Stimulated activated CD4-positive, alpha-beta T cell treated with anti-CD3 and anti-CD28 coated beads, Interleukin-15, amount 100 ng/mL, for 1 hour (primary cell): ENCODE results near the gene EVPL.

Source experiments
- DNase-seq, 2 donors: peaks; one replicate each; pipeline ENCODE4 v3.0.0-alpha.2; 2020; ENCODE audit warnings: low read depth in 1 of 2, low spot score in 1 of 2

The EVPL gene

GRCh38 chr17:76018801-76019200 is 8.3 kb downstream of the EVPL start:
- no peak for DNase-seq

- DNase-seq, result no peak
Observed at GRCh38 chr17:76018340-76018680, 8.8 kb downstream of the EVPL start.

- no peak for DNase-seq
Observed at GRCh38 chr17:76017481-76018339, 9.4 kb downstream of the EVPL start.

- no peak for DNase-seq
Observed at GRCh38 chr17:76014925-76015261, 12.2 kb downstream of the EVPL start.

GRCh38 chr17:76014100-76014924 is 12.8 kb downstream of the EVPL start:
- peak; percentile 48 to 60 for DNase-seq

GRCh38 chr17:76013377-76013932 is 13.7 kb downstream of the EVPL start:
- DNase-seq, result no peak

- no peak for DNase-seq
Observed at GRCh38 chr17:76011951-76012350, 15.2 kb downstream of the EVPL start.

- DNase-seq, result no peak
Observed at GRCh38 chr17:76009969-76010661, 17.0 kb downstream of the EVPL start.

- no peak for DNase-seq
Observed at GRCh38 chr17:76009447-76009846, 17.7 kb downstream of the EVPL start.

- DNase-seq, result no peak
Observed at GRCh38 chr17:76008630-76009425, 18.3 kb downstream of the EVPL start.

GRCh38 chr17:76008208-76008607 is 18.9 kb downstream of the EVPL start:
- no peak for DNase-seq

GRCh38 chr17:76007850-76008165 is 19.3 kb downstream of the EVPL start:
- no peak for DNase-seq

- no peak for DNase-seq
Observed at GRCh38 chr17:76007131-76007849, 19.8 kb downstream of the EVPL start.

- peak; percentile 52 to 60 for DNase-seq
Observed at GRCh38 chr17:76005263-76006149, 21.6 kb downstream of the EVPL start.

- no peak for DNase-seq
Observed at GRCh38 chr17:76004750-76005262, 22.3 kb downstream of the EVPL start.

GRCh38 chr17:76003915-76004314 is 23.2 kb downstream of the EVPL start:
- no peak for DNase-seq

GRCh38 chr17:76002100-76002499 is 25.0 kb downstream of the EVPL start:
- no peak for DNase-seq

- DNase-seq, result no peak
Observed at GRCh38 chr17:76000755-76001521, 26.2 kb downstream of the EVPL start, which contains the start of gene CDK3. Gene CDK3 (plus strand): TSS chr17:76000855. CDS start chr17:76001426, 571 bp downstream.
